ENCODE measurements around the gene KBTBD12.
"Not testable (repeated sequence)": the region's sequence is repeated elsewhere in the genome, so short reads cannot be mapped to it uniquely, and the experiment has no call there.

Gene KBTBD12, protein sequence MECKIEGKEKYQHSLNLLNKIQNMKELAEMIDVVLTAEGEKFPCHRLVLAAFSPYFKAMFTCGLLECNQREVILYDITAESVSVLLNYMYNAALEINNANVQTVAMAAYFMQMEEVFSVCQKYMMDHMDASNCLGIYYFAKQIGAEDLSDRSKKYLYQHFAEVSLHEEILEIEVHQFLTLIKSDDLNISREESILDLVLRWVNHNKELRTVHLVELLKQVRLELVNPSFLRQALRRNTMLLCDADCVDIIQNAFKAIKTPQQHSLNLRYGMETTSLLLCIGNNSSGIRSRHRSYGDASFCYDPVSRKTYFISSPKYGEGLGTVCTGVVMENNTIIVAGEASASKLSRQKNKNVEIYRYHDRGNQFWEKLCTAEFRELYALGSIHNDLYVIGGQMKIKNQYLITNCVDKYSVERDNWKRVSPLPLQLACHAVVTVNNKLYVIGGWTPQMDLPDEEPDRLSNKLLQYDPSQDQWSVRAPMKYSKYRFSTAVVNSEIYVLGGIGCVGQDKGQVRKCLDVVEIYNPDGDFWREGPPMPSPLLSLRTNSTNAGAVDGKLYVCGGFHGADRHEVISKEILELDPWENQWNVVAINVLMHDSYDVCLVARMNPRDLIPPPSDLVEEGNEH

GRCh38 chr3:127915115-127915936 lies at the start of gene KBTBD12:
KBTBD12 (plus strand) TSS chr3:127915232; CDS start chr3:127923062, 7,830 bp downstream.
- no peak for DNase-seq (ENCODE audit: low read depth)

GRCh38 chr3:127865941-127866340 lies 49.1 kb upstream of the KBTBD12 start:
- DNase-seq (ENCODE audit: low read depth) = no peak

- DNase-seq (ENCODE audit: low read depth) = no peak
Measured at GRCh38 chr3:127867412-127867811, 47.6 kb upstream of the KBTBD12 start.

- no peak for DNase-seq (ENCODE audit: low read depth)
Measured at GRCh38 chr3:127867986-127868385, 47.0 kb upstream of the KBTBD12 start.

DNA sequence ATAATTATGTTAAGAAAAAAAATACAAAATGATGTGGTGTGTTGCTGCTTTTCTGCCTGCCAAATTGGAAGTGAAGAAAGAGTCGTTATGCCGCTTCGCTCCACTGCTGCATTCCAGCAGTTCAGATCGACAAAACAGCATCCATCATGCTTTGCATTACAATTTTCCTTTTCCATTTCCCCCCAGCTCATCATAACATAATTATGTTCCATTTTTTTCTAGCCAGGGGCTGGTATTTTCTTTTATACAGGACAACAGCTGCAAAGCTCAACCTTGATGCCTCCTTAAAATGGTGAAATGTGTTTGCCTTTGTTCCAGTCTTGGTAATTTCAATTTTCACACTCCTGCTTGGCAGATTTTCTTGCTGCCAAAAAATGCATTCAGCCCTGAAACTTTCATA lies 44.9 kb upstream of the KBTBD12 start:
- no peak for DNase-seq (ENCODE audit: low read depth)

DNA sequence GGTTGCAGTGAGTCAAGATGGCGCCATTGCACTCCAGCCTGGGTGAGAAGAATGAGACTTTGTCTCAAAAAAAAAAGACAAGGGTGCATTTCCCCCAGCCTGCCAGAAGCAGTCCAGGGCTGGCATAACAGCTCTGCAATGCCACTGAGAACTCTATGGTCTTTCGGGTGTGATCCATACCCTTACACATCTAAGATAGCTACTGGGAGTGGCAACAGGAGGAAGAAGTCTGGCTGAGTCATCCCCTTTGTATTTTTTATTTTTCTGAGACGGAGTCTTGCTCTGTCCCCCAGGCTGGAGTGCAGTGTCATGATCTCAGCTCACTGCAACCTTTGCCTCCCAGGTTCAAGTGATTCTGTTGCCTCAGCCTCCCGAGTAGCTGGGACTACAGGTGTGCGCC lies 40.9 kb upstream of the KBTBD12 start:
- DNase-seq (ENCODE audit: low read depth) = not testable (repeated sequence)

- DNase-seq (ENCODE audit: low read depth) = no peak
Measured at GRCh38 chr3:127881586-127881985, 33.4 kb upstream of the KBTBD12 start.

DNA sequence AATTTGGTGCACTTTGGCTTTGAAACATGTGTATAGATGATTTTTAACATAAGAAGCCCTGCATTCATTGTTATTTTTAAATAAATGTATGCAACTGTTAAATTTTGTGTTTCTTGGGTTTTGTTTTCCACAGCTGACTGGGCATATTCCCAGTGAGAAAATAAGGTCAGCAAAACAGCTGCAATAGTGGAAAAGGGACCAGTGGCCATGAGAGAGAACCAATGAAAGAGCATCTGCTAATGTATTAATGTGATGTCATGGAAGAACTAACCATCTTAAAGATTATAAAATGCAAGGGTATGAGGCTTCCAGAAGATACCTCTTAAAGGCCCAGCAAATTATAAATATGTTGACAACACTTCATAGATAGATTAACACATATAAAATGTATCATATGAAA lies 31.0 kb upstream of the KBTBD12 start:
- DNase-seq (ENCODE audit: low read depth) = no peak

DNA sequence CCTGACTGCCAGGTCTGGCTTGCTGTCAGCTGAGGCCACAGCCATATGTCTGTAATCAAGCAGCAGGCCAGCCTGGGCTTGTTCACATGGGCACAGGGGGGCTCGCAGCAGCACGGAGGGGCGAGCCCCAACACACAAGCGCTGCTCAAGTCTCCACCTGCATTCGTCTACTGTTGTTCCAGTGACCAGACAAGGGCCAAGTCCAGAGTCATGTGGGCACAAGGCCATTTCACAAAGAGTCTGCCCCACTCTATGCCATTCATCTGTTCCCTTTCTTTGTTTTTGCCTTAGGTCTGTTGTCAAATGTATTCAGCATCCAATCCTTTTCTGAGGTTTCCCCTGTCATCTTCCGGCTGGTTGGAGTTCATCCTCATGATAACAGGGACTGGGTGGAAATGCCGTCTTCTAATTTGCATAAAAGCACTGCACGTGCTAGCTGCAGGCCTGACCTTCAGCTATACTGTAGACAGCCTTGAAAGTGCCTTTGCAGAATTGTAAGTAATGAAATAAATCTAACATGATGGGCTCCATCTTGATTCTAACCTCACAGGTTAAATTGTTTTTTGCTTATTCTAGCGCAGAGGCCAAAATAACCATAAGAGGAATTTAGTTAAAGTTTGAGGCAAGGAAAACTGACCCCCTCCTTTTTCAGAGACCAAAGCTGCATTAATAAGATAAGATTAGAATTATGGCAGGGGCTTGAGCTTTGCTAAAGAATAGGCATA lies 28.6 kb upstream of the KBTBD12 start:
- DNase-seq (ENCODE audit: low read depth) = no peak

- no peak for DNase-seq (ENCODE audit: low read depth)
Measured at GRCh38 chr3:127886956-127887231, 28.1 kb upstream of the KBTBD12 start.

- no peak for DNase-seq (ENCODE audit: low read depth)
Measured at GRCh38 chr3:127887321-127887720, 27.7 kb upstream of the KBTBD12 start.

- DNase-seq (ENCODE audit: low read depth) = no peak
Measured at GRCh38 chr3:127888156-127888555, 26.9 kb upstream of the KBTBD12 start.

- DNase-seq (ENCODE audit: low read depth) = no peak
Measured at GRCh38 chr3:127888564-127889107, 26.4 kb upstream of the KBTBD12 start.

DNA sequence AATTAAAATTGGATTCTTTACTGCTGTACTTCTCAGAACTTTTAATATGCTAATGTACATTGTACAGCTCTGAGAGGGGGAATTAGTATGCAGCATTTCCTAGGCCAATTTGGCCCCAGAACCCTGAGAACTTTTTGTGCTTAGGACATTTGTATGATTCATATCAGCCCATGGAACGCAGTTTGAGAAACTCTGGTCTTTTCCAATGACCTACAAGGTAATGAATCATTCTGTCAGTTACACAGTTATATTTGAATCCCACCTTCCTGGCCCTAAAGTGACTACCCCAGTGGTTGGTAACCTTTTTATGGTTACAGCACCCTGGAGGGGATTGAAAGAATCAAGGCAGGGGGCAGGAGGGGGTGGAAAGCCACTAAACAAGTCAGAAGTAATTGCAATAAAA lies 25.6 kb upstream of the KBTBD12 start:
- no peak for DNase-seq (ENCODE audit: low read depth)

- DNase-seq (ENCODE audit: low read depth) = no peak
Measured at GRCh38 chr3:127889976-127890650, 24.9 kb upstream of the KBTBD12 start.

DNA sequence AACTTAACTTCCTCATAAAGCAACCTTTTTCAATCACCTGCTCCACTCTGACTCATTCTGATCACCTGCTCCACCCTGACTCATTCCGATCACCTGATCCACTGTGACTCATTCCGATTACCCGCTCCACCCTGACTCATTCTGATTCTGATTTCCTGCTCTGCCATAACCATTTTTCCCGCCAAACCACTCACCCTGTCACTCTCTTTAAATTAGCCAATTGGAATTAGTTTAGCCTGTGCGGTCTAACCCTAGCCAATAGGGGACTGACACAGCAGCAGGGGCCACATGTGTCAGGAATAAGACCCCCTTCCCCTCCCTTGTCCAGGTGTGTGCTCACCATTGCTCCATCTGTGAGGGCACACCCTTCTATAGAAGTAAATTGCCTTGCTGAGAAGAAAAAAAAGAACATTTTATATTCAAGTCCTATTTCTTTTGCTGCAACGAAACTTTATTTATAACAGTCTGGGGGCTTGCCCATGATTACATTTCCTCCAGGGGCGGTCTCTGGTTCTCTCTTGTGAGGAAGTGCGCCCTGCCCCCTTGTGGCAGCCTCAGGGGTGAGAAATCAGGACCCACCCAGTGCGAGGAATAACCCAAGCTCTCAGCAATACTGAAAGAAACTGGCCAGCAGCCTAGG lies 24.3 kb upstream of the KBTBD12 start:
- DNase-seq (ENCODE audit: low read depth) = not testable (repeated sequence)

DNA sequence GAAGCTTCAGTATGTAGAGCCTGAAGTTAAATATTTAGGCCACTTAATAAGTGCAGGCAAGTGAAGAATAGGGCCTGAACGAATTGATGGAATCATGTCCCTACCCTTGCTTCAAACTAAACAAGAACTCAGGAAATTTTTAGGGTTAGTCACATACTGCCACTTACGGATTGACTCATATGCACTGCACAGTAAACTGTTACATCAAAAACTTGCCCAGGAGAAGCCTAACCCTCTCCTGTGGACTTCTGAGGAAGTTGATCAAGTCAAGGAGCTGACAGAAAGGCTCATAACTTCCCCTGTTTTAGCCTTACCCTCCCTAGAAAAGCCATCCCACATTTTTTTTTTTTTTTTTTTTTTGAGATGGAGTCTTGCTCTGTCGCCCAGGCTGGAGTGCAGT lies 20.6 kb upstream of the KBTBD12 start:
- no peak for DNase-seq (ENCODE audit: low read depth)

- no peak for DNase-seq (ENCODE audit: low read depth)
Measured at GRCh38 chr3:127899200-127899599, 15.8 kb upstream of the KBTBD12 start.

- DNase-seq (ENCODE audit: low read depth) = no peak
Measured at GRCh38 chr3:127899766-127900165, 15.3 kb upstream of the KBTBD12 start.

- DNase-seq (ENCODE audit: low read depth) = no peak
Measured at GRCh38 chr3:127900536-127900935, 14.5 kb upstream of the KBTBD12 start.

DNA sequence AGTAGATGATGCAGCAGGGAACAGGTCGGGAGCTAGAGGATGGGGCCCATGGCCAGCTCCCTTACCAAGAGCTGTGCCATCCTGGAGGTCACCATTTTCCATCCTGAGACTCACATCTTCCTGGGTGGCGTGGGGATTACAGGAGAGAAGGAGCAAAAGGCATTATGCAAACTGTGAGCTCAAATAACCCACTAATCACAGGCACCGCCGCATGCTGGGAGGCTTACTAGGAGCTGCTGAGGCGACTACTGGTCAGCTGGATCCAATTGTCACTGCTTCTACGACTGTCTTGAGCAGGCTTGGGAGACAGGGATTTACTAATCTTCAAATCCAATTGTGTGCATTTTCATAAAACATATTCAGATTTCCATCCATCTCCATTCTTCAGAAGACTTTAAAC lies 12.5 kb upstream of the KBTBD12 start:
- no peak for DNase-seq (ENCODE audit: low read depth)
